Right lobe of liver (tissue), 4 donors: ENCODE measurements around the gene ENTPD1.
"Not testable (repeated sequence)": the region's sequence is repeated elsewhere in the genome, so short reads cannot be mapped to it uniquely, and the experiment has no call there.

ENCODE experiments used
- POLR2A ChIP-seq: fragments of 450-650 bp; IDR thresholded peaks from one replicate; pipeline ENCODE4 v1.6.1; 2017; ENCODE audit warnings: antibody characterized with exemption, mild to moderate bottlenecking
- TF ChIP-seq, protein P1 (sequence below), 4 donors: fragments of 200-600 bp in 3 of 4; fragments of 450-650 bp in 1 of 4; IDR thresholded peaks; one replicate each; pipeline versions ENCODE4 v1.5.1 to v1.8.0; 2016 to 2022; ENCODE audit warnings: antibody characterized with exemption in 4 of 4, mild to moderate bottlenecking in 2 of 4
- donor health status: DM: no; HTN: no; CAD: no.
- donor health status: DM: no; HTN: no; CAD: no.
- donor health status: DM: no; HTN: yes; CAD: no.

- TF ChIP-seq, protein P1, sequence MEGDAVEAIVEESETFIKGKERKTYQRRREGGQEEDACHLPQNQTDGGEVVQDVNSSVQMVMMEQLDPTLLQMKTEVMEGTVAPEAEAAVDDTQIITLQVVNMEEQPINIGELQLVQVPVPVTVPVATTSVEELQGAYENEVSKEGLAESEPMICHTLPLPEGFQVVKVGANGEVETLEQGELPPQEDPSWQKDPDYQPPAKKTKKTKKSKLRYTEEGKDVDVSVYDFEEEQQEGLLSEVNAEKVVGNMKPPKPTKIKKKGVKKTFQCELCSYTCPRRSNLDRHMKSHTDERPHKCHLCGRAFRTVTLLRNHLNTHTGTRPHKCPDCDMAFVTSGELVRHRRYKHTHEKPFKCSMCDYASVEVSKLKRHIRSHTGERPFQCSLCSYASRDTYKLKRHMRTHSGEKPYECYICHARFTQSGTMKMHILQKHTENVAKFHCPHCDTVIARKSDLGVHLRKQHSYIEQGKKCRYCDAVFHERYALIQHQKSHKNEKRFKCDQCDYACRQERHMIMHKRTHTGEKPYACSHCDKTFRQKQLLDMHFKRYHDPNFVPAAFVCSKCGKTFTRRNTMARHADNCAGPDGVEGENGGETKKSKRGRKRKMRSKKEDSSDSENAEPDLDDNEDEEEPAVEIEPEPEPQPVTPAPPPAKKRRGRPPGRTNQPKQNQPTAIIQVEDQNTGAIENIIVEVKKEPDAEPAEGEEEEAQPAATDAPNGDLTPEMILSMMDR (IDR thresholded peaks at IDR 0.05): not testable (repeated sequence)
- TF ChIP-seq POLR2A: not testable (repeated sequence)
These were observed 118.8 kb downstream of the ENTPD1 start for GRCh38 chr10:95874783-95875182.
